Anterior cingulate cortex (tissue), 58 donors: Measurements from ENCODE around the gene RNF26.

Source experiments
- DNase-seq, 58 donors: peaks; one replicate each; lab custom pipeline; 2025; lab: John Stamatoyannopoulos, UW

The RNF26 gene

DNA sequence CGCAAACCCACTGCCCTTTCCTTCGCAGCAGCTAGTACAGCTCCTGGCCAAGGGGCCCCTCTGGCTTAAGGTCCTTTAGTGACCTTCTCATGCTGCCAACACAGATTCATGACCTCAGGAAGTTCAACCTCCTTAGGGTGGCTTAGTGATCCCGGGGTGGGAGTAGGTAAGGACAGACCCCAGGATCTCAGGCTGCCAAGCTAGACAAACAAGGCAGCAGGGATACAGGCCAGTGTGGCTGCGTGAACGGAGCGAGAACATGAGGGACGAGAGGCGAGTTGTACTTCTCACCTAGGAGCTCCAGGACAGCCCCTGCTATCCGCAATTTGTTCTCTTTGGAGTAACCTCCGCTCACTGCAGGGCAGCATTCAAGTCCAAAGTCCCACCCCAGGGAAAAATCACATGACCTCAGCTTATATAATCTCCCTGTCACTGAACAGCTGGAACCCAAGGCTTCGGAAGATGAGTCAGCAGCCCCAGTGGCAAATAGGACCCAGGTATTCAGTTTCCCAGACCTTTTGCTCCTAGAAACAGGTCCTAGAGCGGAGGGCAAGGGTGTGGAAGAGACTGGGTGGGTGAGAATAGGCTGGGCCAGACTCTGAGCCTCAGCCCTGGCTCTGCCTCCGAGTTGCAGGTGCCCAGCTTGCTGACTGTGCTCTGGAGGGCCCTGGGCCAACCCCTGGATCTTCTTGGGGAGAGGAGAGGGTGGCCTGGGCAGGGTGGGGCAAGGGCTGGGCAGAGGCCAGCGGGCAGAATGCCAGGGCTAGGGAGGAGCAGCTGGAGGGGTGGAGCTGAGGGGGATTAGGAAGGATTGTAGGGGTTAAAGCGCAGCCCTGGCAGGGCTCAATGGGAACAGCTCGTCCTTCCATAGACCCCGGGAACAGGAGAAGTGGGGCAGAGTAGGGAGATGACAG is 34.1 kb downstream of the RNF26 start:
- DNase-seq: peak in 12 of 58 donors; percentile 31 to 75 (median 39)

DNA sequence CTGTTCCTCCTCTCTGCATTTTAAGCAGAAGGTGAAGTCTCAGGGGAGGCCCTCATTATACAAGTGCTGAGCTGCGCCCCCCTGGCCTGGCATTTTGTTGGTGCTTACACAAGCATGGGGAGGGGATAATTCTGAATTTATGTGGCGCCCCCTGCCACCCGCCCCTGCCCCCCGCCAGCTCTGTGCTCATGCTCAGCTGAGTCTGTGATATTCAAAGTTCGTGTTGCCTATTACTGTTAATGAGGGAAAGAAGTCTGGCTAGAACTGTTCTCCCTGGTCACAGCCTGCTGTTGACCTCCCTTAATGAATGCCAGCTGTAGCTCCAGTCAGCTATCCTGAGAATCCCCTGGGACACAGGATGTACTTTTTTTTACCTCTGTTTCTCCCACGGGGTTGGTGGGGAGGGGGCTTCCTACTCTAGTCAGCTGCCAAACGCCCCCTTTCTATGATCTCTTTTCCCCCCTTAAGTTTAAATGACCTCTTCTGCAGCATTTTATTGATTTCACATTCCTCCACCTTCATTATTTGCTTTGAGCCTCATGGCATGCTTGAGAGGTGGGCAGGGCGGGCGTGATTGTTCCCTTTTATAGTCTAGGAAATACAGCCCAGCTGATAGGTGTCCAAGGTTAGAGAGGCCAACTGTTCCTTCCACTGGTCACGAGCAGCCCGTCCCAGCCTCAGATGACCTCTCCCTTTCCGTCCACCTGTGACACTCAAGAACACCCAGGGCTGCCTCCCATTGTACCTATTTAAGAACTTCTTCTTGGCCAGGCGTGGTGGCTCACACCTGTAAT is 35.0 kb downstream of the RNF26 start:
- no peak for DNase-seq

DNA sequence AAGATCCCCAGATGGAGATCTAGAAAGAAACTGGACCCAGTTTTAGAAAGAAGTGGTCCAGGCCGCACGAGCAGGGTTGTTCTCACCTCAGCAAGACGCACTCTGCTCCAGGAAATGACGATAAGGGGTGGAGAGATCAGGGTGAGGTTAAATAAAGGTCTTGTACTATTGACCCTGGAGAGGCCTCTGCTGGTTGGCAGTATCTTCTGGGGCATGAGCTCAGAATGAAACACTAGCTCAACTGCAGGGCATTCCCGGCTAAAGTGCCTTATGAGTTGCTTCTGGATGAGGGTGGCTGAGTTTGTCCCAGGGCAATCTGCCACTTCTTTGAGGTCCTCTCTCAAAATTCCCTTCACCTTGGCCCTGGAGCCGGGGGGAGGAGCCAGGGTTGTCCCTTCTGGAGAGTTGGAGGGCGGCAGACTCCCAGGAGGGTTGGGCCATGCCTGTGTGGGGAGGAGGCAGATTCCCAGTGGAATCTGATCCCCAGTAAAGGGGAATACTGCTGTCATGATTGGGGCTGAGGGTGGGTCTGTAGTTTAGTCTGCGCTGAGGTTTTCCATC is 36.2 kb downstream of the RNF26 start:
- peak in 1 of 58 donors; percentile 45 for DNase-seq

GRCh38 chr11:119371067-119371601 is 36.8 kb downstream of the RNF26 start:
- DNase-seq: peak in 1 of 58 donors; percentile 17

- peak in 32 of 58 donors; percentile 29 to 75 (median 48) for DNase-seq
Measured at GRCh38 chr11:119371778-119372182, 37.5 kb downstream of the RNF26 start.

- DNase-seq: no peak
Measured at GRCh38 chr11:119372260-119373058, 38.1 kb downstream of the RNF26 start.

DNA sequence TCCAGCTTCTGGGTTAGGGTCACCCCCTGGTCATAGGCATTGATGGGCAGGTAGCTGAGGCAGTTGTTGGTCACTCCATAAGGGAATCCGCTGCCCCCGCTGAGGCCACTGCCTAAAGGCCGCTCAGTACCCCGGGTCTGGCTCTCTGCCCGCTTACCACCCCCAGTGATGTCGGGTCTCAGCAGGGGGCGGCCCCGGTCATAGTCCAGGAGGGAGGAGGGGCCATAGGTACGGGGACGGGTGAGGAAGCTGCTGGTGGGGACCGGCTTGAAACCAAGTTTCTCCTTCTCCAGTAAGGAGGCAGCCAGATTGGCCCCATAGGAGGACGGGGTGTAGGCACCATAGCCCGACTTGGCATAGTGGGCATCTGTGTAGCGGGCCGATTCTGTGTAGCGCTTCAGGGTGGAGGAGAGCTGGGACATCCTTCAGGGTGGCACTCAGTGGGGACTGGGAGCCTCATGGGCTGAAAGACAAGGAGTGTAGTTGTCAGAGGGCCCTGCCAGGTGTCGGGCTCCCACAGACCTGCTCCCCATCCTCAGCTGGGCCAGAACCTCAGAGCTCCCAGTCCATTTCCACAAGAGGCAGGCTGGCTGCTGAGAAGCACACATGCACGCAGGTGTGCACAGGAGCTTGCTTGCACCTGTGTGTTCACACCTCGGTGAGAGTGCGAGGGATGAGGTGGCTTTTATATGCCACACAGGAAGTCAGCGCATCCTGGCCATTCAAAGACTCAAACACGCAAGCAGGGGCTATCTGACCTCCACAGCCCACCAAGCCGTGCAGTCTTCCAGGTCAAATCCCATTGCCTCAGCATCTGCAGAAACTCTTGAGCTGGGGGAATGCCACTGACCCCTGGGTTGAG is 39.0 kb downstream of the RNF26 start:
- DNase-seq: no peak

GRCh38 chr11:119373921-119374631 is 39.7 kb downstream of the RNF26 start:
- DNase-seq: peak in 53 of 58 donors; percentile 44 to 89 (median 75)

DNA sequence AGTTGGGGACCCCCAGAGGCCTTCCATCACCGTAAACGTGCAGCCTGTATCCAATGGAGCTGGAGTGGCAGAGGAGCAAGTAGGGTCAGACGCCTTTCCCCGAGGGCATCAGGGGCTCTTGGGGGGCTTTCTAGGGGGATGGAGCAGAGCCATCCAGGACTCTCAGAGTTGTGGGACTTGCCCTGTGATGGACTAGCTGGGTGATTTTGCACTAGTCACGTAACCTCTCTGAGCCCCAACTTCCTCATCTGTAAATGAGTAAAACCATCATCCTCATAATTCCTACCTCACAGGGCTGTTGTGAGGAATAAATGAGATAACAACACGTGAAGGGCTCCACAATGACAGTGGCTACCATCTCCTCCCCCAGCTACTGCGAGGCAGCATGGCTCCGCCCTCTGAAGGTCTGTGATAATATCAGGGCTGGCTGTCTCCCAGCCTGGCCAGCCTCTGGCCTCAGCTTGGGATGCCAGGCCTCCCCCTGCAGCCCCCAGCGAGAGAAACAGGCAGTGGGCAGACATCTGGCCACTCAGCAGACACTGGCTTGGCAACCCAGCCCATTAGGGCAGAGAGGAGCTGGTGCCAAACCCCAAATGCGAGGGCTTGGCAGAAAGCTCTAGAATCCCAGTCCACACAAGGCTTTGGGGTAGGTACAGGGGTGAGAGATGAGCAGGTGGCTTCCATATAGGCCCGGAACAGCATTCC is 40.5 kb downstream of the RNF26 start:
- DNase-seq: peak in 36 of 58 donors; percentile 36 to 80 (median 64)

DNA sequence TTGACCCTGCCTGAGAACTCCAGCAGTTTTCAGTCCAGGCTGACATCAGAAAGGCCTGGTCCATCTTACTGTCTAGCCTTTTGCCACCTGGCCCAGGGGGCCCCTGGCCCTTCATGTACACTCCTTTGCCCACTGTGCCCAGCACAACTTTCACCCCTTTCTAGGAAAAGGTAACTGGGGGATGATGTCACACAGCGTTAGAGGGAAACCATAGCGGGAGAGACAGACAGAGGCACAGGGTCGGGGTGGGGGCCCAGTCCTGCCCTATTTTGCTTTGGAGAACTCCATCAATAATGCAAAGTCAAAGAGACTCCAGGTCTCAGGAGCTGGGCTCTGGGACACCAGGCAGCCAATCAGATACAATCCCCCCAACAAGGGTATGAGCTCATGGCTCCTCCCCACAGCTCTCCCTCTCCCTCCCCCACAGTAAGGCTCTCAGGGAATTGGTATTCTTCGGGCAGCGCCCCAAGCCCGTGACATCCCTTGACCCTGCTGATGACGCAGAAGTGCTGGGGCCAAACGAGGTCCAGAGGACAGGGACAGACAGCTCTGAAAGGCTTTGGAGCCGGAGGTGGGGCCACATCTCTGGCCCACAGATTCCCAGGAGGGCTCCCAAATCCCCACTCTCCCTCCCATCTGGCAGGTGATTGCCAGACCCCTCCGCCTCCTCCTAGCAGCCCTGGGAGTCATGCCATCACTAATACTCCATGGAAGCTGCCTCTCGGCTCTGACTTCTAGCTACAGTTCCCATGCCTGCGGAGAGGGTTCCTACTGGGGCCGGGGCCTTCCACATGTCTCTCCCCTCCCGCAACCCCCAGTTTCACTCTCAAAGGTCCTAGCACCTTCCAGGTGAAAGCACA is 41.2 kb downstream of the RNF26 start:
- DNase-seq: peak in 50 of 58 donors; percentile 42 to 92 (median 76)

- DNase-seq: peak in 54 of 58 donors; percentile 65 to 98 (median 90)
Measured at GRCh38 chr11:119376197-119376847, 42.0 kb downstream of the RNF26 start.

GRCh38 chr11:119377112-119377901 is 43.0 kb downstream of the RNF26 start:
- DNase-seq: no peak

DNA sequence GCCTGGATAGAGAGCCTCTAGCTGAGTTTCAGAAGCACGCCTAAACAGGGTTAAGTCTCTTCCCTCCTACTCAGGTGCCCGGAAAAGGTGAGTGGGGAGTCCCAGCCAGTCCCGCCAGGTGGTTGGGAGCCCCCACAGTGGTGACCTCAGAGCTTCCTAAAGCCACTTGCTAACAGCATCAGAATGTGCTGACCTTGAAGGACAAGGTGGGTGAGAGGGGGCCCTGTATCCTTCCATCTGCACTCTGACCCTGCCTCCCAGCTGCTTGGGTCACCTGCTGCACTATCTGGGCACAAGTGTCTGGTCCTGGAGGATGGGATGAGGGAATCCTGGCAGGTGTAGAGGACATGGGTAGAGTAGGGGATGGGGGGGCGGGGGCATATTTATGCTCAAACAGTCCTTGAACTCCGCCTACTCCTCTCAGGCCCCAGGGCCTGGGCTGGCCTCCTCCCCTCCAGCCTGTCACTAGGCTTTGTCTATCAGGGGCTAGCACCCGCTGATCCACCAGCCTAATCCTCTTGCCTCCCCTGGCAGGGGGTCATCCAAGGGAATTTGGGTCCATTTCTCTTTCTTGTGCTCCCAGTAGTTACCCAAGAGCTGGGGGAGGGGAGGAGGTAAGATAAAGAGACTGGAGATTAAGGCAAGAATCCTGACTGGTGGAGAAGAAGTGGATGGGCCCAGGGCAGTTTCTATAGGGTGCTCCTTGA is 43.8 kb downstream of the RNF26 start:
- DNase-seq: no peak

DNA sequence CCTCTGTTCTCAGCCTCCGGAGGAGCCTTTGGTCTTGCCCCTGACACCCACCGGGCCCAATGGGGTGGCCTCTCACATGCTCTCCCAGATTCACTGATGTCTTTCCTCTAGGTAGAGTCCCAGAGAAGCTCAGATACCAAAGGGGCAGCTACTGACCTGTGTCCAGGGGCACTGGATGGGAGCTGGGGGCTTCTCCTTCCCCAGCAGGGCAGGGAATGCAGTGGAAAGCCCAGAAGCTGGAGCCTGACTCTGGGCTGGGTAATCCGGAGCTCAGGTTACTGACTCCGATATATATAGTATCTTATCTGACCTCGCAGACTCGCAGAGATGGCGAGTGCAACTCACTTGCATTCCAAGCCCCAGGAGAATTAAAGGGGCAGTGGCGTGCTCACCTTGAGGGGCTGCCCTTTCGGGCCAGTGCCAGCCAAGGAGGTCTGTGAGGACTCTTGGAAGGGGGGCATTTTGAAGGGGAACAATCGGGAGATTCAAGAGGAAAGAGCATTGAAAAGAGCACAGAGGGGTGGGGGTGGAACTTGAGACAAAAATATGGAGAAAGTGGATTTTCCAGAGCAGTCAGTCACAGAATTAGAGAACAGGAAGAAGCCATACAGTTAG is 44.6 kb downstream of the RNF26 start:
- no peak for DNase-seq
